GM19328 (cell line): ENCODE data around the gene IGSF10.
"Not testable (repeated sequence)": the region's sequence is repeated elsewhere in the genome, so short reads cannot be mapped to it uniquely, and the experiment has no call there.

Experiments
- ATAC-seq: cut with Tn5 transposase; IDR thresholded peaks from one replicate; pipeline ENCODE4 v1.9.1; 2021; ENCODE audit warnings: mild to moderate bottlenecking, moderate library complexity; ENCODE audit not compliant: unreplicated experiment

Gene IGSF10

GRCh38 chr3:151460774-151461450 lies at the start of gene IGSF10:
Gene IGSF10 (minus strand): TSS chr3:151461061. CDS start chr3:151458709, 2,352 bp downstream.
- ATAC-seq = no peak

DNA sequence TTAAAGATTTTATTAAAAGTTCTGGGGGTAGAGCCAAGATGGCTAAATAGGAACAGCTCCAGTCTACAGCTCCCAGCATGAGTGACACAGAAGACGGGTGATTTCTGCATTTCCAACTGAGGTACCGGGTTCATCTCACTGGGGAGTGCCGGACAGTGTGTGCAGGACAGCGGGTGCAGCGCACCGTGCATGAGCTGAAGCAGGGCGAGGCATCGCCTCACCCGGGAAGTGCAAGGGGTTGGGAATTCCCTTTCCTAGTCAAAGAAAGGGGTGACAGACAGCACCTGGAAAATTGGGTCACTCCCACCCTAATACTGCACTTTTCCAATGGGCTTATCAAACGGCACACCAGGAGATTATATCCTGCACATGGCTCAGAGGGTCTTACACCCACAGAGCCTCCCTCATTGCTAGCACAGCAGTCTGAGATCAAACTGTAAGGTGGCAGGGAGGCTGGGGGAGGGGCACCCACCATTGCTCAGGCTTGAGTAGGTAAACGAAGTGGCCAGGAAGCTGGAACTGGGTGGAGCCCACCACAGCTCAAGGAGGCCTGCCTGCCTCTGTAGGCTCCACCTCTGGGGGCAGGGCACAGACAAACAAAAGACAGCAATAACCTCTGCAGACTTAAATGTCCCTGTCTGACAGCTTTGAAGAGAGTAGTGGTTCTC lies 48.7 kb upstream of the IGSF10 start:
- not testable (repeated sequence) for ATAC-seq

GRCh38 chr3:151504606-151505005 lies 43.7 kb upstream of the IGSF10 start:
- ATAC-seq = no peak

DNA sequence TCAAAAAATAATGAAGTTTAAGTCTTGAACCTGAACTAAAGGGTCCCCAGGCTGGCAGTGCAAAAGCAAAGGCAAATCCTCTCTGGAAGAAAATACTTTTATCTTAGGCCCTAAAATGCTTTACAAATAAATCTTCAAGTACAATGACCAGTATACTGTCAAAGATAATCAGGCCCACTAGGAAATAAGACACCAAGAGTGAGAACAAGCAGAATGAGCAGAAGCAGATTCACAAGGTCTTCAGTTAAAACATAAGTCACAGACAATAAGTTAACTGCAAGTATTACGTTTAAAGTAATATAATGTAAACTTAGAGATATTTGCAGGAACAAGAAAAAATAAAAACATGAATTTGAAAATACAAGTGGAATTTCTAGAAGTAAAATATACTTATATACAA lies 42.2 kb upstream of the IGSF10 start:
- ATAC-seq = no peak

DNA sequence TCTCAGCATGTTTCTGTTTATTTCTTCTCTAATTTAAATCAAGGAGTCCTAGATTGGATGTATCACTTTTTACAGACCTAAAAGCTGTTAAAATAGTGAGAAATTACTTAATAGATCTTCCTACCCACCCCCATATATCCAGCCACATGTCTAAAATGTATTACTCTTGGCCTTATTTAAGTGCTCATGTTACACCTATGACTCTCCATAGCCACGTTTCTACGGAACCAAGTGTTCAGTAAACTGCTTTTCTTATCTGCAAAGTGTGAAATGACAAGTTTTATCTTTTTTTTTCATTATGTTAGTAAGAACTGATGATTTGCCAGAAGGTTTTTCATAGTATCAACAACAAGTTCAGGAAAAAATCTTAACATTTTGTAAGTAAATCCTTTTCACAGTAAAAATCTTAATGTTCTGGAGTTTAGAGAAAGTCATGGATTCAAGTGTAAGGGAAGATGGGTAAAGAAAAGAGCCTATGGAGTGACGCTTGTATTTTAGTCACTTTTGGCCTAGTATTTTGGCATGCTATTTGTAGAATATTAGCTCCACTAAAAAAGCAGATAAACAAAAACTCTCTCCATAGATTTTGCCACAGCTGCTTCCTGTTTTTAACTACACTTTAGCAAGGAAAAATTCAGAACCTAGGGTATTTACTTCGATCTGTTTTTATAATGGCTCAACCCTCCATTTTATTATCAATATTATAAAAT lies 41.2 kb upstream of the IGSF10 start:
- ATAC-seq = no peak

DNA sequence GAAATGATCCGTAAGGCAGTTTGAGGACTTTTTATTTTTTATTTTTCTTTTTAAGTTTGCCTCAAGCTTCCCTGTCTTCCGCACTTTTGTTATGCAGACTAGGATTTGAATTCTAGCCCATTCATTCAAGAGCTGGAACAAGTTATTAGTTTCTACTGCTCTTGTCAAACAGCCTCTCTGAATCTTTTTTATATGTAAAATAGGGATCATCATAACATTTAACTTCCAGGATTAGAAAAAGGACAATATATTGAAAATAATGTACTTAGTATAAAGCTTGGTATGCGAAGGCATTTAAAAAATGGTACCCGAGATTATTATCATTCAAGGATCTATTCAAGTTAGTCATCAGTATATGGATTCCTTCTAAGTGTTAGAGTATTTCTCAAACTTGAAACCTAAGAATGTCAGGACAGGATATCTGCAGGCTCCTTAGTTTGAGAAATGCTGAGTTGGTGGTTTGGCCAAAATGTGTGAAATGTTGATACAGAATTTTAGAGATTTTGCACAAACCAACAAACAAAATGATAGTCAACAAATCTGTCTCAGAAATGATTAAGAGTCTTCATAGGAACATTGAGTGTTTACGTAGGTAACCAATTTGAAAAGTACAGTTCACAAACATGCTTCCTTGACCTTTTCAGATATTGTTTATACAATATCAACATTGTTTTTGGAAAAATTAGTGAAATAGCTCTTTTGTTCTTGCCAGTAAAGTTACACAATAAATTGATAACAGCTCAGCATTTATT lies 40.5 kb upstream of the IGSF10 start:
- ATAC-seq = no peak

- no peak for ATAC-seq
Measured at GRCh38 chr3:151499168-151499567, 38.3 kb upstream of the IGSF10 start.

DNA sequence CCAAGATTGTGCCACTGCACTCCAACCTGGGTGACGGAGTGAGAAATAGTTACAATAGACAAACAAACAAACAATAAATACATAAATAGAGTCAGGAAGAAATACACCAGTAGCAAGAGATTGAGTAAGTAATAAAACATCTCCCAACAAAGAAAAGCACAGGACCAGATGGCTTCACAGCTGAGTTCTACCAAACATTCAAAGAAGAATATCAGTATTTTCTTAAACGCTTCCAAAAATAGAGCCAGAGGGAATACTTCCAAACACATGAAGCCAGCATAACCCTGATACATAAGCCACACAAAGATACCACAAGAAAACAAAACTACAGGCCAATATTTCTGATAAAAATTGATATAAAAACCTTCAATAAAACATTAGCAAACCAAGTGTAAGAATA lies 30.7 kb upstream of the IGSF10 start:
- ATAC-seq = no peak

DNA sequence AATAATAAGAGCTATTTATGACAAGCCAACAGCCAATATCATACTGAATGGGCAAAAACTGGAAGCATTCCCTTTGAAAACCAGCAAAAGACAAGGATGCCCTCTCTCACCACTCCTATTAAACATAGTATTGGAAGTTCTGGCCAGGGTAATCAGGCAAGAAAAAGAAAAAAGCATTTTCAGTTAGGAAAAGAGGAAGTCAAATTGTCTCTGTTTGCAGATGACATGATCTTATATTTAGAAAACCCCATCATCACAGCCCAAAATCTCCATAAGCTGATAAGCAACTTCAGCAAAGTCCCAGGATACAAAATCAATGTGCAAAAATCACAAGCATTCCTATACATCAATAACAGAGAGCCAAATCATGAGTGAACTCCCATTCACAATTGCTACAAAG lies 27.0 kb upstream of the IGSF10 start:
- ATAC-seq = not testable (repeated sequence)

GRCh38 chr3:151483961-151484520 lies 23.2 kb upstream of the IGSF10 start:
- ATAC-seq = no peak

DNA sequence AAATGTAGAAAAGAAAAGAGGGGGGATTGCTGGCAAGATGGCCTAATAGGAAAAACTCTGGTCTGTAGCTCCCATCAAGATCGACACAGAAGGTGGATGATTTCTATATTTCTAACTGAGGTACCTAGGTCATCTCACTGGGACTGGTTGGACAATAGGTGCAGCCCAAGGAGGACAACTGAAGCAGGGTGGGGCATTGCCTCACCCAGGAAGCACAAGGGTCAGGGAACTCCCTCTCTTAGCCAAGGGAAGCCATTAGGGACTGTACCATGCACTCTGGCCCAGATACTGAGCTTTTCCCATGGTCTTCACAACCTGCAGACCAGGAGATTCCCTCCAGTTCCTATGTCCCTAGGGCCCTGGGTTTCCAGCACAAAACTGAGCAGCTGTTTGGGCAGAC lies 22.6 kb upstream of the IGSF10 start:
- no peak for ATAC-seq

DNA sequence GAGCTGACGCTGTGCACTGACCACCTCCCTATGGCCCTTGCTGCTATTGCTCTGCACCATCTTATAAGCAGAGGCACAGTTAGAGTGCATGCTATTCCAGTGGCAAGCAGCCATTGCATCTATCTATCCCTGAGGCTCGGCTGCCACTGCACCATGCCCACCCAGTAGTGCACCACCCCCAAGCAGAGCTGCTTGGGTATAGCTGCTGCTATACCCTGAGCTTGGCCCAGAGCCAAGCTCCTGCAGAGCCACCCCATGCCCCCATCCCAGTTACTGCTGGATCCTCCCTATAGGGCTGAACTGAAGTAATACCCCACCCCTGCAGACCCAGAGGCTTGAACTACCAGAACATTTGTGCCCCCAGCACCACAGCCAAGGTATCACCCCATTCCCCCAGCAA lies 19.6 kb upstream of the IGSF10 start:
- ATAC-seq = no peak

GRCh38 chr3:151479452-151479851 lies 18.6 kb upstream of the IGSF10 start:
- no peak for ATAC-seq

DNA sequence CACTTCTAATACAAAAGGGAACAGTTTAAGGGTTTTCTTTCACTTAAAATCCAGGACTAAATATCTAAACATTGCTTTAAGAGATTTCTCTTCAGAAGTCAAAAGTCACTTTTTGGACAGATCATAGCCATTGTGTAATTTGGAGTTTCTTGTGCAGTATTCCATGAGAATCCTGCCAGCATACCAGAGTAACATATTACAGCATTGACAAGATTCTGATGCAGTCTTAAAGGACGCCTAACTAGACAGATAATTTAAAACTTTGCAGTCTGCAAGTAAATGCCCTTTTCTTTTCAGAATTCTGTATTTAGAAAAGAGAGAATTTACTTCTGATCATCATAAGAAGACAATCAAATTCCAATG lies 17.5 kb upstream of the IGSF10 start:
- ATAC-seq = no peak

GRCh38 chr3:151477591-151478334 lies 16.9 kb upstream of the IGSF10 start:
- ATAC-seq = no peak

GRCh38 chr3:151476344-151477018 lies 15.6 kb upstream of the IGSF10 start:
- ATAC-seq = no peak

DNA sequence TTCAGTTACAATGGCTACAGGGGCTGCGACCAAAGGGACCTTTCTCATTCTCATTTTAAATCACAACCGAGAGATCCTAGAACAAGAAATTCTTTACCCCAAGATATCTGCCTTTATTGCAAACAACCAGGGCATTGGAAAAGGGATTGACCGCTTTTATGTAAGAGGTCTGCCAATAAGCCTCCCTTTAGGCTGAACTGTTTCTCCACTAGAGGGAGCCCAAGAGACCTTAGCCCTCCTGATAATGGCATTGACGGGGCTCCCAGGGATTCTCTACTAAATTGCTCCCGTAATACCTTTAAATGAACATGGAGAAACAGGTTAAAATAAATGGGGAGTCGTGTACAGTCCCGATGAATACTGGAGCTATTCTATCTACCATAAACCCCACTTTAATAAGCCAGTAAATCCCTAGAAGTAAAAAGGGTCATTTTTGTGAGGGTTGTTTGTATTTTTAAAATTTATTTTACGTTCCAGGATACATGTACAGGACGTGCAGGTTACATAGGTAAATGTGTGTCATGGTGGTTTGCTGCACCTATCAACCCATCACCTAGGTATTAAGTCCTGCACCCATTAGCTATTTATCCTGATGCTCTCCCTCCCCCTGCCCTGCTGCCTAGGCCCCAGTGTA lies 7.5 kb upstream of the IGSF10 start:
- ATAC-seq = peak; percentile 77

GRCh38 chr3:151467069-151467468 lies 6.2 kb upstream of the IGSF10 start:
- no peak for ATAC-seq

- ATAC-seq = no peak
Measured at GRCh38 chr3:151462991-151463390, 2.1 kb upstream of the IGSF10 start.
